Measurements from ENCODE around the gene SLC39A2.

SLC39A2 gene

GRCh38 chr14:21047378-21047781, 48.3 kb downstream of the SLC39A2 start:
- DNase-seq (ENCODE audit: low spot score), result no peak

GRCh38 chr14:21048638-21049037, 49.5 kb downstream of the SLC39A2 start:
- DNase-seq (ENCODE audit: low spot score), result no peak

- no peak for DNase-seq (ENCODE audit: low spot score)
These were observed 50.2 kb downstream of the SLC39A2 start for GRCh38 chr14:21049271-21049673.

GRCh38 chr14:21050597-21050996, 51.5 kb downstream of the SLC39A2 start:
- no peak for DNase-seq (ENCODE audit: low spot score)
